Islet of Langerhans (tissue), 1 donor: ENCODE results near the gene NID2.

Experiments
- FAIRE-seq: peaks from one replicate; lab custom pipeline; 2011; peaks lifted over from hg19 to GRCh38; lab: Jason Lieb, UNC

The NID2 gene

GRCh38 chr14:52068615-52069306 lies at the start of gene NID2:
Gene NID2, minus strand, starts transcription at chr14:52069059. Its CDS starts 65 bp downstream, at chr14:52068994.
- FAIRE-seq, result no peak

- no peak for FAIRE-seq
Observed at GRCh38 chr14:52117111-52117832, 48.4 kb upstream of the NID2 start.

- no peak for FAIRE-seq
Observed at GRCh38 chr14:52115286-52115685, 46.4 kb upstream of the NID2 start.

GRCh38 chr14:52112336-52113018 lies 43.6 kb upstream of the NID2 start:
- FAIRE-seq, result no peak

- no peak for FAIRE-seq
Observed at GRCh38 chr14:52111583-52111982, 42.7 kb upstream of the NID2 start.

GRCh38 chr14:52110441-52111086 lies 41.7 kb upstream of the NID2 start:
- no peak for FAIRE-seq

GRCh38 chr14:52108823-52109222 lies 40.0 kb upstream of the NID2 start:
- no peak for FAIRE-seq

- no peak for FAIRE-seq
Observed at GRCh38 chr14:52106840-52107239, 38.0 kb upstream of the NID2 start.

GRCh38 chr14:52103416-52103815 lies 34.6 kb upstream of the NID2 start:
- no peak for FAIRE-seq

- no peak for FAIRE-seq
Observed at GRCh38 chr14:52095794-52096193, 26.9 kb upstream of the NID2 start.

GRCh38 chr14:52095336-52095735 lies 26.5 kb upstream of the NID2 start:
- FAIRE-seq, result no peak

GRCh38 chr14:52094546-52095271 lies 25.9 kb upstream of the NID2 start:
- FAIRE-seq, result no peak

- FAIRE-seq, result no peak
Observed at GRCh38 chr14:52091928-52092327, 23.1 kb upstream of the NID2 start.

- FAIRE-seq, result no peak
Observed at GRCh38 chr14:52090936-52091335, 22.1 kb upstream of the NID2 start.

GRCh38 chr14:52089218-52089617 lies 20.4 kb upstream of the NID2 start:
- no peak for FAIRE-seq

- FAIRE-seq, result no peak
Observed at GRCh38 chr14:52086711-52087110, 17.9 kb upstream of the NID2 start.

GRCh38 chr14:52082903-52083302 lies 14.0 kb upstream of the NID2 start:
- FAIRE-seq, result no peak

GRCh38 chr14:52081964-52082363 lies 13.1 kb upstream of the NID2 start:
- FAIRE-seq, result no peak

GRCh38 chr14:52080808-52081755 lies 12.2 kb upstream of the NID2 start:
- FAIRE-seq, result no peak

- FAIRE-seq, result no peak
Observed at GRCh38 chr14:52080158-52080800, 11.4 kb upstream of the NID2 start.
